ENCODE data around the gene CRB2. TPM values are rescaled to one million over a fixed set of nuclear protein-coding genes. Genes with fewer than 3 reads are reported as not detected.

CRB2 gene
- total and polyA plus RNA-seq, 2 donors (not counting 3 experiments of a cell fraction or from before 2014, with no cell fraction given) = not detected

- DNase-seq (ENCODE audit: low read depth, low spot score) (no peak), FAIRE-seq (no peak)
- Histone ChIP-seq H3K9me1 (replicated peaks; ENCODE audit: control insufficient read depth, extremely low read depth, insufficient read depth, low read length) (no peaks in the 10 kb centered on the region), H3K79me2 (ENCODE audit: control insufficient read depth, insufficient read depth, low read length) (no peaks in the 10 kb centered on the region), H3K4me1 (ENCODE audit: control insufficient read depth, extremely low read depth, insufficient read depth, low read length) (no peaks in the 10 kb centered on the region), H3K4me2 (ENCODE audit: insufficient read depth, low read length) (no peak overlapping the region), H3K9ac (replicated peaks; ENCODE audit: extremely low read depth, insufficient read depth, low read length) (no peak overlapping the region), H2AFZ (ENCODE audit: low read depth, low read length) (no peak overlapping the region), H3K9me3 (replicated peaks; ENCODE audit: control insufficient read depth, insufficient read depth, low read length) (no peaks in the 10 kb centered on the region), H3K27ac (ENCODE audit: insufficient read depth, low read depth, low read length) (no peak overlapping the region), H3K27me3 (ENCODE audit: control insufficient read depth in 2 of 2, insufficient read depth in 2 of 2, low read length in 2 of 2) (peaks cover 10 to 14% of the 10 kb centered on the region in 2 experiments), H4K20me1 (replicated peaks; ENCODE audit: control insufficient read depth, extremely low read depth, insufficient read depth, low read length) (no peaks in the 10 kb centered on the region), H3K36me3 (ENCODE audit: control insufficient read depth in 2 of 2, extremely low read depth in 1 of 2, insufficient read depth in 2 of 2, low read length in 2 of 2) (no peaks in the 10 kb centered on the region), H3K4me3 (replicated peaks in 1 of 3; ENCODE audit: insufficient read depth in 1 of 3, low read depth in 1 of 3, low read length in 3 of 3) (no peak overlapping the region)
- ChIA-PET POLR2A (no interaction called here), CTCF (interaction anchor here (1.1 to 1.9 kb wide), 2 partner anchors 11 to 12 kb away, joined by 3 to 6 read pairs; partner anchors contain the start of gene CRB2)
- intact Hi-C loops (cut with micrococcal nuclease) = no loop called here
- BruUV-seq (replicated peaks) = no TSS peak
- TF ChIP-seq MYC (IDR thresholded peaks at IDR 0.05; ENCODE audit: low read depth, low read length) = no peak
- TF ChIP-seq, protein P1, sequence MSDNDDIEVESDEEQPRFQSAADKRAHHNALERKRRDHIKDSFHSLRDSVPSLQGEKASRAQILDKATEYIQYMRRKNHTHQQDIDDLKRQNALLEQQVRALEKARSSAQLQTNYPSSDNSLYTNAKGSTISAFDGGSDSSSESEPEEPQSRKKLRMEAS (IDR thresholded peaks at IDR 0.05; ENCODE audit: insufficient read depth, insufficient read length) = no peak
- TF ChIP-seq JUN (IDR thresholded peaks at IDR 0.05; ENCODE audit: borderline replicate concordance, insufficient read depth, insufficient read length, low read depth) = no peak
- TF ChIP-seq POLR2AphosphoS5 (IDR thresholded peaks at IDR 0.05; ENCODE audit: insufficient read depth, low read depth, low read length) = no peak
- TF ChIP-seq FOS (IDR thresholded peaks at IDR 0.05; ENCODE audit: borderline replicate concordance, insufficient read depth, low read length) = no peak
- no peak for TF ChIP-seq EZH2 (IDR thresholded peaks at IDR 0.05; ENCODE audit: borderline replicate concordance, low read depth, low read length, severe bottlenecking)
- no peak for TF ChIP-seq POLR2A (IDR thresholded peaks at IDR 0.05; ENCODE audit: low read depth, low read length)
- no peak for TF ChIP-seq GATA2 (IDR thresholded peaks at IDR 0.05; ENCODE audit: insufficient read depth, insufficient read length, low read depth, low read length)
- TF ChIP-seq, protein P2, sequence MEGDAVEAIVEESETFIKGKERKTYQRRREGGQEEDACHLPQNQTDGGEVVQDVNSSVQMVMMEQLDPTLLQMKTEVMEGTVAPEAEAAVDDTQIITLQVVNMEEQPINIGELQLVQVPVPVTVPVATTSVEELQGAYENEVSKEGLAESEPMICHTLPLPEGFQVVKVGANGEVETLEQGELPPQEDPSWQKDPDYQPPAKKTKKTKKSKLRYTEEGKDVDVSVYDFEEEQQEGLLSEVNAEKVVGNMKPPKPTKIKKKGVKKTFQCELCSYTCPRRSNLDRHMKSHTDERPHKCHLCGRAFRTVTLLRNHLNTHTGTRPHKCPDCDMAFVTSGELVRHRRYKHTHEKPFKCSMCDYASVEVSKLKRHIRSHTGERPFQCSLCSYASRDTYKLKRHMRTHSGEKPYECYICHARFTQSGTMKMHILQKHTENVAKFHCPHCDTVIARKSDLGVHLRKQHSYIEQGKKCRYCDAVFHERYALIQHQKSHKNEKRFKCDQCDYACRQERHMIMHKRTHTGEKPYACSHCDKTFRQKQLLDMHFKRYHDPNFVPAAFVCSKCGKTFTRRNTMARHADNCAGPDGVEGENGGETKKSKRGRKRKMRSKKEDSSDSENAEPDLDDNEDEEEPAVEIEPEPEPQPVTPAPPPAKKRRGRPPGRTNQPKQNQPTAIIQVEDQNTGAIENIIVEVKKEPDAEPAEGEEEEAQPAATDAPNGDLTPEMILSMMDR (IDR thresholded peaks at IDR 0.05; ENCODE audit: extremely low read depth in 1 of 2, insufficient read depth in 1 of 2, low read depth in 1 of 2, low read length in 2 of 2) = no peak
- dilution Hi-C loops (cut with MboI; ENCODE audit: extremely low pct_ligation_motif_present, low sequenced_read_pairs) = no loop called here
These were observed 12.0 kb downstream of the CRB2 start for GRCh38 chr9:123368023-123368422.
